ENCODE results near the gene HOXB4.
A peak's percentile ranks its signal among the peaks of the same experiment; 100 is the strongest.

The HOXB4 gene

GRCh38 chr17:48621410-48622392, 43.6 kb upstream of the HOXB4 start:
- Histone ChIP-seq H3K27me3 (ENCODE audit: insufficient read depth, low read length) (peaks cover 95% of the 10 kb centered on the region), H3K18ac (ENCODE audit: low read length) (no peak overlapping the region), H4K12ac (ENCODE audit: low read depth, low read length) (no peak overlapping the region), H4K91ac (ENCODE audit: low read depth, low read length) (no peak overlapping the region), H3K36me3 (ENCODE audit: control insufficient read depth in 1 of 2, insufficient read depth in 2 of 2, low read length in 2 of 2) (no peaks in the 10 kb centered on the region), H3K27ac (ENCODE audit: low read depth, low read length) (no peak overlapping the region), H3K9ac (ENCODE audit: low read length) (no peak overlapping the region), H3K4me3 (ENCODE audit: low read depth, low read length) (no peak overlapping the region), H2AK5ac (ENCODE audit: low read length) (no peak overlapping the region), H3K79me2 (ENCODE audit: control insufficient read depth, insufficient read depth, low read length, poor library complexity) (no peaks in the 10 kb centered on the region), H2BK120ac (ENCODE audit: insufficient read depth, low read length, poor library complexity) (no peak overlapping the region), H3K79me1 (ENCODE audit: low read length) (no peaks in the 10 kb centered on the region), H3K9me3 (ENCODE audit: insufficient read depth, low read depth, low read length) (peaks cover 13% of the 10 kb centered on the region), H3K14ac (ENCODE audit: low read length) (no peak overlapping the region), H2BK12ac (ENCODE audit: low read length) (no peak overlapping the region), H3K4me1 (ENCODE audit: control insufficient read depth in 1 of 2, insufficient read depth in 2 of 2, low read length in 2 of 2) (peaks cover 10 to 18% of the 10 kb centered on the region in 2 experiments), H3K4ac (ENCODE audit: low read depth, low read length) (no peak overlapping the region), H2AFZ (ENCODE audit: insufficient read depth, low read length, poor library complexity) (no peak overlapping the region), H2BK5ac (ENCODE audit: low read depth, low read length, poor library complexity) (no peak overlapping the region), H3K4me2 (ENCODE audit: low read length) (no peak overlapping the region), H3K23ac (ENCODE audit: low read length) (no peak overlapping the region), H4K8ac (ENCODE audit: low read depth, low read length) (no peak overlapping the region)
- no CpG with 5 or more reads among the region's 41 CpGs for WGBS (ENCODE audit: extremely low coverage, insufficient coverage, insufficient read length)
- DNase-seq: no peak

- Histone ChIP-seq H3K23ac (ENCODE audit: low read length) (no peak overlapping the region), H2BK12ac (ENCODE audit: low read length) (no peak overlapping the region), H2BK5ac (ENCODE audit: low read depth, low read length, poor library complexity) (no peak overlapping the region), H3K79me2 (ENCODE audit: control insufficient read depth, insufficient read depth, low read length, poor library complexity) (no peaks in the 10 kb centered on the region), H3K4me2 (ENCODE audit: low read length) (no peak overlapping the region), H4K91ac (ENCODE audit: low read depth, low read length) (no peak overlapping the region), H3K4me1 (ENCODE audit: control insufficient read depth in 1 of 2, insufficient read depth in 2 of 2, low read length in 2 of 2) (peaks cover 8 to 11% of the 10 kb centered on the region in 2 experiments), H3K36me3 (ENCODE audit: control insufficient read depth in 1 of 2, insufficient read depth in 2 of 2, low read length in 2 of 2) (no peaks in the 10 kb centered on the region), H3K4me3 (ENCODE audit: low read depth, low read length) (no peak overlapping the region), H3K9me3 (ENCODE audit: insufficient read depth, low read depth, low read length) (peaks cover 15% of the 10 kb centered on the region), H3K9ac (ENCODE audit: low read length) (no peak overlapping the region), H4K12ac (ENCODE audit: low read depth, low read length) (no peak overlapping the region), H3K14ac (ENCODE audit: low read length) (no peak overlapping the region), H4K8ac (ENCODE audit: low read depth, low read length) (no peak overlapping the region), H3K18ac (ENCODE audit: low read length) (no peak overlapping the region), H3K79me1 (ENCODE audit: low read length) (no peaks in the 10 kb centered on the region), H2AFZ (ENCODE audit: insufficient read depth, low read length, poor library complexity) (no peak overlapping the region), H3K27ac (ENCODE audit: low read depth, low read length) (no peak overlapping the region), H2BK120ac (ENCODE audit: insufficient read depth, low read length, poor library complexity) (no peak overlapping the region), H3K4ac (ENCODE audit: low read depth, low read length) (no peak overlapping the region), H2AK5ac (ENCODE audit: low read length) (no peak overlapping the region), H3K27me3 (ENCODE audit: insufficient read depth, low read length) (peaks cover 95% of the 10 kb centered on the region)
- no peak for DNase-seq
- WGBS (ENCODE audit: extremely low coverage, insufficient coverage, insufficient read length): no CpG with 5 or more reads among the region's 6 CpGs
Observed at GRCh38 chr17:48620461-48621139, 42.5 kb upstream of the HOXB4 start.

- no peak overlapping the region for H3K14ac ChIP-seq (ENCODE audit: low read length)
- H2AK5ac ChIP-seq (ENCODE audit: low read length): no peak overlapping the region
- H2AFZ ChIP-seq (ENCODE audit: insufficient read depth, low read length, poor library complexity): no peak overlapping the region
- H4K91ac ChIP-seq (ENCODE audit: low read depth, low read length): no peak overlapping the region
- no peak overlapping the region for H3K9ac ChIP-seq (ENCODE audit: low read length)
- H3K27me3 ChIP-seq (ENCODE audit: insufficient read depth, low read length): peaks cover 94% of the 10 kb centered on the region
- H3K23ac ChIP-seq (ENCODE audit: low read length): no peak overlapping the region
- H3K18ac ChIP-seq (ENCODE audit: low read length): no peak overlapping the region
- no CpG with 5 or more reads among the region's 32 CpGs for WGBS (ENCODE audit: extremely low coverage, insufficient coverage, insufficient read length)
- no peak overlapping the region for H3K4ac ChIP-seq (ENCODE audit: low read depth, low read length)
- peaks cover 15% of the 10 kb centered on the region for H3K9me3 ChIP-seq (ENCODE audit: insufficient read depth, low read depth, low read length)
- H3K79me1 ChIP-seq (ENCODE audit: low read length): no peaks in the 10 kb centered on the region
- no peak overlapping the region for H3K4me2 ChIP-seq (ENCODE audit: low read length)
- H3K4me1 ChIP-seq (ENCODE audit: control insufficient read depth in 1 of 2, insufficient read depth in 2 of 2, low read length in 2 of 2): peaks cover 3 to 5% of the 10 kb centered on the region in 2 experiments
- H3K4me3 ChIP-seq (ENCODE audit: low read depth, low read length): no peak overlapping the region
- H2BK120ac ChIP-seq (ENCODE audit: insufficient read depth, low read length, poor library complexity): no peak overlapping the region
- no peaks in the 10 kb centered on the region for H3K36me3 ChIP-seq (ENCODE audit: control insufficient read depth in 1 of 2, insufficient read depth in 2 of 2, low read length in 2 of 2)
- H2BK5ac ChIP-seq (ENCODE audit: low read depth, low read length, poor library complexity): no peak overlapping the region
- no peak overlapping the region for H2BK12ac ChIP-seq (ENCODE audit: low read length)
- no peak overlapping the region for H3K27ac ChIP-seq (ENCODE audit: low read depth, low read length)
- no peaks in the 10 kb centered on the region for H3K79me2 ChIP-seq (ENCODE audit: control insufficient read depth, insufficient read depth, low read length, poor library complexity)
- no peak for DNase-seq
- no peak overlapping the region for H4K12ac ChIP-seq (ENCODE audit: low read depth, low read length)
- no peak overlapping the region for H4K8ac ChIP-seq (ENCODE audit: low read depth, low read length)
Observed at GRCh38 chr17:48619826-48620449, 41.8 kb upstream of the HOXB4 start.

GRCh38 chr17:48618256-48618896, 40.2 kb upstream of the HOXB4 start:
- Histone ChIP-seq H3K79me2 (ENCODE audit: control insufficient read depth, insufficient read depth, low read length, poor library complexity) (no peaks in the 10 kb centered on the region), H3K9me3 (ENCODE audit: insufficient read depth, low read depth, low read length) (peaks cover 15% of the 10 kb centered on the region), H2BK12ac (ENCODE audit: low read length) (no peak overlapping the region), H4K91ac (ENCODE audit: low read depth, low read length) (no peak overlapping the region), H4K8ac (ENCODE audit: low read depth, low read length) (no peak overlapping the region), H2AK5ac (ENCODE audit: low read length) (no peak overlapping the region), H3K27me3 (ENCODE audit: insufficient read depth, low read length) (peaks cover 90% of the 10 kb centered on the region), H2AFZ (ENCODE audit: insufficient read depth, low read length, poor library complexity) (no peak overlapping the region), H3K18ac (ENCODE audit: low read length) (no peak overlapping the region), H3K4me2 (ENCODE audit: low read length) (peak overlapping the region; percentile 50), H3K4me1 (ENCODE audit: control insufficient read depth in 1 of 2, insufficient read depth in 2 of 2, low read length in 2 of 2) (peaks cover 6 to 7% of the 10 kb centered on the region in 2 experiments), H3K4me3 (ENCODE audit: low read depth, low read length) (no peak overlapping the region), H2BK120ac (ENCODE audit: insufficient read depth, low read length, poor library complexity) (no peak overlapping the region), H4K12ac (ENCODE audit: low read depth, low read length) (no peak overlapping the region), H3K36me3 (ENCODE audit: control insufficient read depth in 1 of 2, insufficient read depth in 2 of 2, low read length in 2 of 2) (no peaks in the 10 kb centered on the region), H3K79me1 (ENCODE audit: low read length) (peaks cover 2% of the 10 kb centered on the region), H2BK5ac (ENCODE audit: low read depth, low read length, poor library complexity) (no peak overlapping the region), H3K9ac (ENCODE audit: low read length) (no peak overlapping the region), H3K14ac (ENCODE audit: low read length) (no peak overlapping the region), H3K27ac (ENCODE audit: low read depth, low read length) (no peak overlapping the region), H3K4ac (ENCODE audit: low read depth, low read length) (no peak overlapping the region), H3K23ac (ENCODE audit: low read length) (no peak overlapping the region)
- no CpG with 5 or more reads among the region's 25 CpGs for WGBS (ENCODE audit: extremely low coverage, insufficient coverage, insufficient read length)
- peak; percentile 84 to 95 for DNase-seq

Measured in trophoblast cell (in vitro differentiated cells and primary cell).